Measurements from ENCODE around the gene AGER.

The AGER gene

GRCh38 chr6:32184084-32184640 lies at the start of gene AGER:
Gene AGER (minus strand): TSS chr6:32184253. CDS start chr6:32184222, 31 bp downstream.
- H3K4me3 ChIP-seq (ENCODE audit: low read depth, low read length) = no peak within 1 kb of the TSS
- peaks cover 50% of the 10 kb centered on the region for H3K36me3 ChIP-seq (replicated peaks)
- TF ChIP-seq, protein P1, sequence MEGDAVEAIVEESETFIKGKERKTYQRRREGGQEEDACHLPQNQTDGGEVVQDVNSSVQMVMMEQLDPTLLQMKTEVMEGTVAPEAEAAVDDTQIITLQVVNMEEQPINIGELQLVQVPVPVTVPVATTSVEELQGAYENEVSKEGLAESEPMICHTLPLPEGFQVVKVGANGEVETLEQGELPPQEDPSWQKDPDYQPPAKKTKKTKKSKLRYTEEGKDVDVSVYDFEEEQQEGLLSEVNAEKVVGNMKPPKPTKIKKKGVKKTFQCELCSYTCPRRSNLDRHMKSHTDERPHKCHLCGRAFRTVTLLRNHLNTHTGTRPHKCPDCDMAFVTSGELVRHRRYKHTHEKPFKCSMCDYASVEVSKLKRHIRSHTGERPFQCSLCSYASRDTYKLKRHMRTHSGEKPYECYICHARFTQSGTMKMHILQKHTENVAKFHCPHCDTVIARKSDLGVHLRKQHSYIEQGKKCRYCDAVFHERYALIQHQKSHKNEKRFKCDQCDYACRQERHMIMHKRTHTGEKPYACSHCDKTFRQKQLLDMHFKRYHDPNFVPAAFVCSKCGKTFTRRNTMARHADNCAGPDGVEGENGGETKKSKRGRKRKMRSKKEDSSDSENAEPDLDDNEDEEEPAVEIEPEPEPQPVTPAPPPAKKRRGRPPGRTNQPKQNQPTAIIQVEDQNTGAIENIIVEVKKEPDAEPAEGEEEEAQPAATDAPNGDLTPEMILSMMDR (IDR thresholded peaks at IDR 0.05; ENCODE audit: low read depth, low read length, missing control alignments) = no peak
- no peaks in the 10 kb centered on the region for H3K27me3 ChIP-seq (replicated peaks)
- no peak within 1 kb of the TSS for H3K27ac ChIP-seq
- in situ Hi-C loops (cut with HindIII; ENCODE audit: low pct_ligation_motif_present, low sequenced_read_pairs) = loop anchor here (10.0 kb wide), 1 partner anchor 59 kb away; the partner anchor contains the start of gene ATF6B
- DNase-seq = no peak

DNA sequence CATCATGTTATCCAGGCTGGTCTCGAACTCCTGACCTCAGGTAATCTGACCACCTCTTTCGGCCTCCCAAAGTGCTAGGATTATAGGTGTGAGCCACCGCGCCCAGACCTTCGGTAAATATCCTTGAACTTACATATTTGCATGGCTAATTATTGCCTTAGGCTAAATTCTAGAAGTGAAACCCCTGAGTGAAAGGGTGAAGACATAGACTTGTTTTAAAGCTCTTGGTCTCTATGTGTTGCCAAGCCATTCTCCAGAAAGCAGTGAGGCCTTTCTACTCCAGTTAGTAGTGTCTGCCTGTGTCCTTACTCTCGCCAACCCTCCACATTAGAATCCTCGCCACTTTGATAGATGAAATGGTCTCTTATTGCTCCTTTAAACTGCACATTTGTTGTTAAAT lies 42.4 kb upstream of the AGER start:
- no peaks in the 10 kb centered on the region for H3K27me3 ChIP-seq (replicated peaks)
- H3K4me3 ChIP-seq (ENCODE audit: low read depth, low read length) = no peak overlapping the region
- TF ChIP-seq, protein P1 (IDR thresholded peaks at IDR 0.05; ENCODE audit: low read depth, low read length, missing control alignments) = no peak
- no peak for DNase-seq
- in situ Hi-C loops (cut with HindIII; ENCODE audit: low pct_ligation_motif_present, low sequenced_read_pairs) = no loop called here
- H3K36me3 ChIP-seq (replicated peaks) = no peaks in the 10 kb centered on the region
- H3K27ac ChIP-seq = no peak overlapping the region

GRCh38 chr6:32224696-32225095 lies 40.6 kb upstream of the AGER start:
- H3K27ac ChIP-seq = no peak overlapping the region
- no peaks in the 10 kb centered on the region for H3K27me3 ChIP-seq (replicated peaks)
- in situ Hi-C loops (cut with HindIII; ENCODE audit: low pct_ligation_motif_present, low sequenced_read_pairs) = no loop called here
- no peak for DNase-seq
- TF ChIP-seq, protein P1 (IDR thresholded peaks at IDR 0.05; ENCODE audit: low read depth, low read length, missing control alignments) = no peak
- H3K36me3 ChIP-seq (replicated peaks) = no peaks in the 10 kb centered on the region
- no peak overlapping the region for H3K4me3 ChIP-seq (ENCODE audit: low read depth, low read length)

DNA sequence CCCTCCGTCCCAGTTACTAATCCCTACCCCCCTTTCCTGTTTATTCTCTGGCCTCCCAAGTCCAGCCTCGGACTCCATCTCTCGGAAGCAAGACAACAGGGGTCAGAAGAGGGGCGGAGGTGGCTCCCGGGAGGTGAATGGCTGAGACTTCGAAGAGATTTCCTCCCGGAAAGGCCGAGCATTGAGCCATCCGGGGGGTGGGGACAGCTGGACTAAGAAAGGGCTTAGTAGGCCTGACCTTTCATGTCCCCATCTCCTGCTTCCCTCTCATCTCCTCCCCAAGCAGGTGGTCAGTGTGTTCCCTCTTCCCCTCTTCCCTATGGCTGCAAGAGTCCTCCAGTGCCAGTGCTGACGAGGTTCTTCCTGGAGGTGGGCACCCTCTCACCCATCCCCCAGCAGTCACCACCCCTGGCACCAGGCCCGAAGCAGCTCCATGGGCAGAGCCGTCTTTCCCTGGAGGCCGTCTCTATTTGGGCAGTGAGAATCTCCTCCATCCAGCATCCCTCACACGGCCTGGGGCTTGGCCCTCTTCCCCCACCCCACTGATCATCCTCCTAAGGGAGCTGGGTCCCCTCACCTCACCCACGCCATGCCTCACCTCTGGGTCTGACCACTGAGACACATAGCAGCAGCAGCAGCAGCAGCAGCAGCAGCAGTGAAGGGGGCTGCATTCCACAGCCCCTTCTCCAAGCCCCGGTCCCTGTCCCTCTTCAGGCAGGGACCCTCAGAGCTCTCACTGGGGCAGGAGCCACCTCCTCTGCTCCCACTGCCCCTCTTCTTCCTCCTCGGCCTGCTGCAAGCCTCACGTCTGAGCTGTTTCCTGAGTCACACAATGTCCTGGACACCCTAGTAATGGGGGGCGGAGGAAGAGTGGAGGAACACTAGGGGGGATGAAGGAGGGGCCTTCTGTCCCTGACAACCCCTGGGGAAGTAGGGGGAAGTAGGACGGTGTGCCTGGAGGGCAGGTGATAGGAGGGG lies 39.5 kb upstream of the AGER start, which contains the start of gene NOTCH4:
NOTCH4 (minus strand) TSS at position 810 of the 978 bp plus-strand sequence; CDS start at position 671, 139 bp downstream.
- TF ChIP-seq, protein P1 (IDR thresholded peaks at IDR 0.05; ENCODE audit: low read depth, low read length, missing control alignments) = no peak
- no peak within 1 kb of the TSS for H3K27ac ChIP-seq
- in situ Hi-C loops (cut with HindIII; ENCODE audit: low pct_ligation_motif_present, low sequenced_read_pairs) = no loop called here
- no peaks in the 10 kb centered on the region for H3K27me3 ChIP-seq (replicated peaks)
- no peak for DNase-seq
- H3K36me3 ChIP-seq (replicated peaks) = no peaks in the 10 kb centered on the region
- no peak within 1 kb of the TSS for H3K4me3 ChIP-seq (ENCODE audit: low read depth, low read length)

DNA sequence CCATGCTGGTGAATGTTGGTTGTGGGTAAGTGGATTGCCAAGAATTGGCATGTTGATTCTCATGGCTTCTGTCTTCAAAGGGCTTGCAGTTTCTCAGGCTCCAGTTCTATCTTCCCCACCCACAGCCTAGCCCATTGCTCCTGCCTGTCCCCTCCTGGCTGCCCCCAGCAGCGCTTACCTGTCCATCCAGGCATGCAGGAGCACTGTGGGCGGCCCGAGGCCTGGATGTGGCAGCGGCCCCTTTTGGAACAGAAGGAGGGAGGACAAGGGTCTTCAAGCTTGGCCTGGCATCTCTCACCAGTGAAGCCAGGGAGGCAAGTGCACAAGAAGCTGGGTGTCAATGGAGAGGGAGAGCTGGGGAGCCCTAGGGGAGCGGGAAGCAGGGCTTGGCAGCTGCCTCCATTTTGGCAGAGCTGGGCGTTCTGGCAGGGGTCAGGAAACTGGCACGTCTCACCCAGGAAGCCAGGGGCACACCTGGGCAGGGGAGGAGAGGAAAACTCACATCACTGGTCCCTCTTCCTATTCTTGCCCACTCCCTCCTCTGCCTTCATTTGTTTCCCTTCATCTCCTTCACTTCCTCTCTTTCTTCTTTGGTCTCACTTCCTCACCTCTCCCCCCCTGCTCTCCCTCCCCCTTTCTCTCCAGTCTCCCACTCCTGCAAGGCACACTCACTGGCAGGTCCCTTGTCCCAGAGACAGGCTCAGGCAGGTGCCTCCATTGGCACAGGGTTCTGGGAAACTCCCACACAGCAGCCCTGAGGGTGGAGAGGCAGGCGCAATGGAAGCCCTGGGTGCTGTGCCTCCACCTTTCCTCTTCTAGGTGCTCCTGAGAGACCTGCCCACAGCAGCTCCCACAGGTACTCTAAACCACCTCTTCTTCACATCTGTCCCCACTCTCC lies 38.5 kb upstream of the AGER start:
- H3K27me3 ChIP-seq (replicated peaks) = no peaks in the 10 kb centered on the region
- in situ Hi-C loops (cut with HindIII; ENCODE audit: low pct_ligation_motif_present, low sequenced_read_pairs) = no loop called here
- no peak overlapping the region for H3K4me3 ChIP-seq (ENCODE audit: low read depth, low read length)
- no peaks in the 10 kb centered on the region for H3K36me3 ChIP-seq (replicated peaks)
- DNase-seq = no peak
- H3K27ac ChIP-seq = no peak overlapping the region
- TF ChIP-seq, protein P1 (IDR thresholded peaks at IDR 0.05; ENCODE audit: low read depth, low read length, missing control alignments) = no peak

Data from brain microvascular endothelial cell (primary cell).